Measurements from ENCODE around the gene CBY2.

GRCh38 chr13:45690636-45691035, 11.5 kb upstream of the CBY2 start:
- TF ChIP-seq SUZ12 (IDR thresholded peaks at IDR 0.05; ENCODE audit: extremely low read depth, insufficient read depth, insufficient read length) (no peak), ZNF274 (IDR thresholded peaks at IDR 0.05; ENCODE audit: low read depth, low read length) (no peak)
